NB4 (cell line): ENCODE data around the gene TAB2.

Experiments used
- MYC ChIP-seq: IDR thresholded peaks from 2 replicates; pipeline ENCODE4 v1.6.1; 2011; ENCODE audit warnings: low read depth, low read length
- POLR2A ChIP-seq: IDR thresholded peaks from 2 replicates; pipeline ENCODE4 v1.6.1; 2011; ENCODE audit warnings: mild to moderate bottlenecking; ENCODE audit not compliant: insufficient read length; ENCODE audit errors: extremely low read depth
- TF ChIP-seq, protein P1 (sequence below): IDR thresholded peaks from one replicate; pipeline ENCODE4 v1.5.1; 2012; ENCODE audit warnings: low read depth, low read length
- TF ChIP-seq, protein P2 (sequence below): IDR thresholded peaks from 2 replicates; pipeline ENCODE4 v1.6.1; 2011; ENCODE audit warnings: low read depth, low read length

GRCh38 chr6:149414009-149414408, 96.5 kb downstream of the TAB2 start:
- TF ChIP-seq MYC (no peak), POLR2A (no peak)
- TF ChIP-seq, protein P1, sequence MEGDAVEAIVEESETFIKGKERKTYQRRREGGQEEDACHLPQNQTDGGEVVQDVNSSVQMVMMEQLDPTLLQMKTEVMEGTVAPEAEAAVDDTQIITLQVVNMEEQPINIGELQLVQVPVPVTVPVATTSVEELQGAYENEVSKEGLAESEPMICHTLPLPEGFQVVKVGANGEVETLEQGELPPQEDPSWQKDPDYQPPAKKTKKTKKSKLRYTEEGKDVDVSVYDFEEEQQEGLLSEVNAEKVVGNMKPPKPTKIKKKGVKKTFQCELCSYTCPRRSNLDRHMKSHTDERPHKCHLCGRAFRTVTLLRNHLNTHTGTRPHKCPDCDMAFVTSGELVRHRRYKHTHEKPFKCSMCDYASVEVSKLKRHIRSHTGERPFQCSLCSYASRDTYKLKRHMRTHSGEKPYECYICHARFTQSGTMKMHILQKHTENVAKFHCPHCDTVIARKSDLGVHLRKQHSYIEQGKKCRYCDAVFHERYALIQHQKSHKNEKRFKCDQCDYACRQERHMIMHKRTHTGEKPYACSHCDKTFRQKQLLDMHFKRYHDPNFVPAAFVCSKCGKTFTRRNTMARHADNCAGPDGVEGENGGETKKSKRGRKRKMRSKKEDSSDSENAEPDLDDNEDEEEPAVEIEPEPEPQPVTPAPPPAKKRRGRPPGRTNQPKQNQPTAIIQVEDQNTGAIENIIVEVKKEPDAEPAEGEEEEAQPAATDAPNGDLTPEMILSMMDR: no peak
- TF ChIP-seq, protein P2, sequence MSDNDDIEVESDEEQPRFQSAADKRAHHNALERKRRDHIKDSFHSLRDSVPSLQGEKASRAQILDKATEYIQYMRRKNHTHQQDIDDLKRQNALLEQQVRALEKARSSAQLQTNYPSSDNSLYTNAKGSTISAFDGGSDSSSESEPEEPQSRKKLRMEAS: no peak
